Activated T-cell treated with anti-CD3 and anti-CD28 coated beads, Interleukin-2, amount 50 U/mL, for 72 hours (primary cell): ENCODE results near the gene RASD2. TPM values are rescaled to one million over a fixed set of nuclear protein-coding genes. Genes with fewer than 3 reads are reported as not detected.

Experiments used
- total RNA-seq, 2 donors: library from RNA; stranded (reverse); gene quantifications; one replicate each; pipeline ENCODE4 v1.2.3, GENCODE V29; 2022

Gene RASD2
- total RNA-seq, 2 donors from 2014 or later, result 0.19 to 0.28 TPM

Other genes starting within 250 kb of the RASD2 start
- 10 to 100 TPM; 38.4 to 40.4 TPM for gene TOM1, start 240.9 kb upstream of the RASD2 start, total RNA-seq
- gene HMOX1, start 159.7 kb upstream of the RASD2 start, total RNA-seq, result under 1 TPM; 0.34 to 0.76 TPM
- gene MCM5, start 140.7 kb upstream of the RASD2 start, total RNA-seq, result 100 to 1,000 TPM; 290 to 370 TPM
- under 1 TPM; 0.24 to 0.69 TPM for gene MB, start 76.5 kb downstream of the RASD2 start, total RNA-seq
- 10 to 100 TPM; 42.0 to 56.0 TPM for gene APOL6, start 107.6 kb downstream of the RASD2 start, total RNA-seq
- not detected for gene APOL5, start 177.0 kb downstream of the RASD2 start, total RNA-seq